Tibial nerve (tissue), 4 donors: ENCODE measurements around the gene SH2D3A. TPM values are rescaled to one million over a fixed set of nuclear protein-coding genes. Genes with fewer than 3 reads are reported as not detected.

Experiments used
- DNase-seq, 2 donors: peaks; one replicate each; pipeline ENCODE4 v3.0.0-alpha.2; 2019; ENCODE audit warnings: low spot score in 2 of 2
- H3K27ac ChIP-seq, 4 donors: fragments of 200-600 bp; sonication (generic) in 3 of 4; one replicate each; pipeline ENCODE4 v1.5.1; 2017 to 2019; ENCODE audit warnings: mild to moderate bottlenecking in 1 of 4
- H3K27me3 ChIP-seq, 2 donors: fragments of 200-600 bp; sonication (generic) in 1 of 2; one replicate each; pipeline versions ENCODE4 v1.5.1 to v1.6.0; 2017 to 2019
- H3K36me3 ChIP-seq, 3 donors: fragments of 200-600 bp; sonication (generic); one replicate each; pipeline ENCODE4 v1.5.1; 2018 to 2019
- H3K4me1 ChIP-seq, 4 donors: fragments of 200-600 bp; sonication (generic) in 3 of 4; one replicate each; pipeline ENCODE4 v1.5.1; 2017 to 2019
- H3K4me3 ChIP-seq, 4 donors: fragments of 200-600 bp; sonication (generic) in 3 of 4; one replicate each; pipeline ENCODE4 v1.5.1; 2017 to 2019; ENCODE audit warnings: mild to moderate bottlenecking in 1 of 4, moderate library complexity in 1 of 4
- H3K9me3 ChIP-seq, 4 donors: fragments of 200-600 bp; sonication (generic) in 3 of 4; one replicate each; pipeline ENCODE4 v1.5.1; 2017 to 2019
- CTCF ChIP-seq, 5 experiments: fragments of 200-600 bp in 3 of 5; fragments of 450-650 bp in 2 of 5; sonication (generic) in 3 of 5; IDR thresholded peaks; one replicate each; pipeline ENCODE4 v1.5.1; 2016 to 2019; ENCODE audit warnings: antibody characterized with exemption in 5 of 5, mild to moderate bottlenecking in 3 of 5, moderate library complexity in 2 of 5
- EP300 ChIP-seq, 2 donors: sonication (generic); formaldehyde crosslinking; IDR thresholded peaks; one replicate each; pipeline ENCODE4 v1.6.1; 2017; ENCODE audit warnings: antibody characterized with exemption in 2 of 2, mild to moderate bottlenecking in 1 of 2
- POLR2A ChIP-seq, 2 donors: fragments of 450-650 bp; IDR thresholded peaks; one replicate each; pipeline ENCODE4 v1.6.1; 2017; ENCODE audit warnings: antibody characterized with exemption in 2 of 2, mild to moderate bottlenecking in 2 of 2, moderate library complexity in 2 of 2
- WGBS, 2 donors: methylation state at CpG; one replicate each; pipeline ENCODE4 v1.1.5; 2018; 5-methylcytosine and 5-hydroxymethylcytosine counted together
- total RNA-seq, 4 donors: library from RNA; depleted of rRNA; stranded (reverse); fragments of >200 nt; gene quantifications; one replicate each; pipeline ENCODE4 v1.1.0, GENCODE V29; 2016

SH2D3A gene
- total RNA-seq, 4 donors from 2014 or later = 0.39 to 4.2 (median 0.44) TPM; not detected in 1

GRCh38 chr19:6707011-6707657 is 60.1 kb downstream of the SH2D3A start:
- Histone ChIP-seq H3K27ac (no peak overlapping the region), H3K9me3 (no peaks in the 10 kb centered on the region), H3K4me3 (no peak overlapping the region), H3K36me3 (peaks cover 0 to 20% (median 0%) of the 10 kb centered on the region in 3 donors), H3K27me3 (peaks cover 0 to 28% of the 10 kb centered on the region in 2 donors), H3K4me1 (no peaks in the 10 kb centered on the region)
- TF ChIP-seq CTCF (IDR thresholded peaks at IDR 0.05) = no peak
- no peak for TF ChIP-seq POLR2A (IDR thresholded peaks at IDR 0.05)
- no peak for TF ChIP-seq EP300 (IDR thresholded peaks at IDR 0.05)
- 84 to 87% methylated on average over 21 to 38 of the region's 44 CpGs for WGBS, 2 donors
- no peak for DNase-seq

GRCh38 chr19:6706633-6706958 is 60.6 kb downstream of the SH2D3A start:
- H3K36me3 ChIP-seq = peaks cover 0 to 15% (median 0%) of the 10 kb centered on the region in 3 donors
- DNase-seq = no peak
- 40 to 44% methylated on average over 3 of the region's 3 CpGs for WGBS, 2 donors
- H3K9me3 ChIP-seq = no peaks in the 10 kb centered on the region
- H3K27ac ChIP-seq = no peak overlapping the region
- H3K27me3 ChIP-seq = peaks cover 0 to 28% of the 10 kb centered on the region in 2 donors
- no peak overlapping the region for H3K4me3 ChIP-seq
- no peak for TF ChIP-seq EP300 (IDR thresholded peaks at IDR 0.05)
- no peak for TF ChIP-seq CTCF (IDR thresholded peaks at IDR 0.05)
- TF ChIP-seq POLR2A (IDR thresholded peaks at IDR 0.05) = no peak
- no peaks in the 10 kb centered on the region for H3K4me1 ChIP-seq

DNA sequence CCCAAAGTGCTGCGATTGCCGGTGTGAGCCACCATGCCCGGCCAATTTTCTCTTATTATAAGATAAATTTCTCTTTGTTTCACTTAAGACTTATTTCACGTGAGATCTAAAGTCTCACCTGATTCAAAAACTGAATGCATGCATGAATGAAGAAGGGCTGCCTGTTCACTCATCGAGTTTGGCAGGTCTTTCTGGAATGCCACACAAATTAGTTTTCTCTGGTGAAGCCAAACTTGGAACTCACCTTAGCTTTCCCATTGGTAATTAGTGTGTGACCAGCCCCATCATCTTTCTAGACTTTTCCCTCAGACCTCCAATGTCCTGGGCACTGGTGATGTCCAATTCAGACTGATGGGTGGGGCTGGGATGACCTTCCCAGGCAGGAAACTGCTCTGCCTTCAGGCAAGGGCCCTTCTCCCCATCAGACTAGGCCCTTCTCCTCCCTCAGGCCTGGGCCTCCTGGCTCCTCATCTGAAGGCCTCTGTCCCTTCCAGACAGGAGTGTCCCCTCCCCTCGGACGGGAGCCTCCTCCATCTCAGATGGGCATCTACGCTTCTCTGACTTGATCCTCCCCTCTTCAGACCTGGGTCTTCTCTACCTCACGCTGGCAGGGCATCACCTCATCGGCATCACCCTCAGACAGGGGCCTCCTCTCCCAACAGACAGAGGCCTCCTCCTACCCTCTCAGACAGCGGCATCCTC is 61.2 kb downstream of the SH2D3A start:
- WGBS, 2 donors = 78 to 83% methylated on average over 11 of the region's 11 CpGs

More for the DNA sequence above, 61.2 kb downstream of the SH2D3A start:
- no peak for TF ChIP-seq CTCF (IDR thresholded peaks at IDR 0.05)
- no peak for TF ChIP-seq POLR2A (IDR thresholded peaks at IDR 0.05)
- no peak for TF ChIP-seq EP300 (IDR thresholded peaks at IDR 0.05)
- Histone ChIP-seq H3K27me3 (peaks cover 0 to 28% of the 10 kb centered on the region in 2 donors), H3K4me1 (no peaks in the 10 kb centered on the region), H3K36me3 (peaks cover 0 to 15% (median 0%) of the 10 kb centered on the region in 3 donors), H3K27ac (no peak overlapping the region), H3K9me3 (no peaks in the 10 kb centered on the region), H3K4me3 (no peak overlapping the region)
- DNase-seq = no peak

Other genes with a start within 250 kb of the SH2D3A start
- gene TNFSF9, start 236.4 kb downstream of the SH2D3A start, total RNA-seq = 1 to 10 TPM in 2 of 4 donors, under 1 TPM in 1, not detected in 1; 0.66 to 1.3 (median 1.2) TPM
- under 1 TPM in 1 of 4 donors, not detected in 3; 0.87 TPM for gene CD70, start 176.3 kb downstream of the SH2D3A start, total RNA-seq
- gene TNFSF14, start 97.3 kb downstream of the SH2D3A start, total RNA-seq = 1 to 10 TPM; 1.3 to 8.4 (median 5.2) TPM
- gene C3, start 46.8 kb downstream of the SH2D3A start, total RNA-seq = 1,000 to 10,000 TPM in 1 of 4 donors, 100 to 1,000 TPM in 3; 256 to 1,128 (median 733) TPM
- 10 to 100 TPM; 53.4 to 79.2 (median 65.9) TPM for gene GPR108, start 29.9 kb downstream of the SH2D3A start, total RNA-seq
- gene TRIP10, start 27.8 kb downstream of the SH2D3A start, total RNA-seq = 100 to 1,000 TPM in 3 of 4 donors, 10 to 100 TPM in 1; 96.1 to 148 (median 110) TPM
- 10 to 100 TPM in 1 of 4 donors, 1 to 10 TPM in 3; 4.0 to 16.2 (median 5.8) TPM for gene VAV1, start 5.3 kb upstream of the SH2D3A start, total RNA-seq
- gene ADGRE1, start 120.1 kb upstream of the SH2D3A start, total RNA-seq = 1 to 10 TPM in 1 of 4 donors, under 1 TPM in 2, not detected in 1; 0.20 to 1.7 (median 0.21) TPM